DND-41 (cell line): Measurements from ENCODE around the gene GUCY1A1.
A peak's percentile ranks its signal among the peaks of the same experiment; 100 is the strongest.

Experiments
- ATAC-seq: fragments of 200-7000 bp; cut with Tn5 transposase; 3 replicates; pipeline ENCODE4 v1.9.1; 2021; ENCODE audit warnings: low read depth; ENCODE audit not compliant: insufficient read depth
- DNase-seq: peaks from one replicate; pipeline ENCODE4 v3.0.0-alpha.2; 2020
- H2AFZ ChIP-seq: 2 replicates; pipeline ENCODE4 v1.6.0; 2012; ENCODE audit warnings: low read depth, low read length
- H3K27ac ChIP-seq: 2 replicates; pipeline ENCODE4 v1.5.1; 2012; ENCODE audit warnings: low read length, inconsistent platforms
- H3K27me3 ChIP-seq: fragments of 200-600 bp; sonication (generic); 2 replicates; pipeline ENCODE4 v1.6.0; 2012; ENCODE audit warnings: low read length, mild to moderate bottlenecking, inconsistent platforms; ENCODE audit not compliant: insufficient read depth, poor library complexity
- H3K36me3 ChIP-seq: 2 replicates; pipeline ENCODE4 v1.5.1; 2012; ENCODE audit warnings: low read length, inconsistent platforms; ENCODE audit not compliant: insufficient read depth
- H3K4me1 ChIP-seq: 2 replicates; pipeline ENCODE4 v1.5.1; 2012; ENCODE audit warnings: mild to moderate bottlenecking, low read length; ENCODE audit not compliant: insufficient read depth
- H3K4me2 ChIP-seq: 2 replicates; pipeline ENCODE4 v1.6.0; 2012; ENCODE audit warnings: mild to moderate bottlenecking, moderate library complexity, low read length, inconsistent platforms; ENCODE audit not compliant: insufficient read depth
- H3K4me3 ChIP-seq, 2 experiments: fragments of 200-600 bp in 1 of 2; shearing (Covaris generic) in 1 of 2; 2 replicates each; pipeline ENCODE4 v1.5.1; 2012 to 2016; ENCODE audit warnings: inconsistent platforms in 2 of 2, low read length in 2 of 2, mild to moderate bottlenecking in 2 of 2, low read depth in 1 of 2, moderate library complexity in 1 of 2
- H3K79me2 ChIP-seq: 2 replicates; pipeline ENCODE4 v1.6.0; 2012; ENCODE audit warnings: low read length, inconsistent platforms; ENCODE audit not compliant: insufficient read depth
- H3K9ac ChIP-seq: 2 replicates; pipeline ENCODE4 v1.6.0; 2012; ENCODE audit warnings: low read depth, mild to moderate bottlenecking, inconsistent platforms, low read length, moderate library complexity
- H3K9me3 ChIP-seq: 2 replicates; pipeline ENCODE4 v1.5.1; 2012; ENCODE audit warnings: low read length, moderate library complexity, mild to moderate bottlenecking, inconsistent platforms; ENCODE audit not compliant: insufficient read depth, severe bottlenecking
- H4K20me1 ChIP-seq: 2 replicates; pipeline ENCODE4 v1.6.0; 2012; ENCODE audit warnings: low read length; ENCODE audit not compliant: insufficient read depth
- EZH2 ChIP-seq: IDR thresholded peaks from 3 replicates; pipeline ENCODE4 v1.6.1; 2012; ENCODE audit warnings: borderline replicate concordance, low read depth, mild to moderate bottlenecking, moderate library complexity, low read length, inconsistent platforms; ENCODE audit not compliant: severe bottlenecking
- TF ChIP-seq, protein P1 (sequence below): IDR thresholded peaks from 2 replicates; pipeline ENCODE4 v1.5.1; 2012; ENCODE audit warnings: borderline replicate concordance, low read length, moderate library complexity, mild to moderate bottlenecking; ENCODE audit not compliant: poor library complexity, severe bottlenecking; ENCODE audit errors: extremely low read depth

The GUCY1A1 gene

DNA sequence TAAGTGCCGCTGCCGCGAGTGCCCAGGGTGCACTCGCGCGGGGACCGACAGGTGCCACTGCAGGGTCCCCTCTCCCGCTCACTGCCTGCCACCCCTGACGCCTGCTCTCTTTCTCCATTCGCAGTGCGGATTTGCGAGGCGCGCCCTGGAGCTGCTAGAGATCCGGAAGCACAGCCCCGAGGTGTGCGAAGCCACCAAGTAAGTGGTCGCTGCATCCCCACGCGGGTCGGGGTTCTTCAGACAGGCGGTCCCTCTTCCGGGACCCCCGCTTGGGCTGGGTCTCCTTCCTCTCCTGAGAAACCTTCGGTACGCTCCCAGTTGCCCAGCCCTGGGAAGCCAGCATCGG is 547 bp downstream of the GUCY1A1 start:
- Histone ChIP-seq H3K4me1 (peaks cover 26% of the 10 kb centered on the region), H3K79me2 (peaks cover 35% of the 10 kb centered on the region), H4K20me1 (no peaks in the 10 kb centered on the region), H3K4me2 (peak overlapping the region; percentile 77), H3K27me3 (no peaks in the 10 kb centered on the region), H2AFZ (peak overlapping the region; percentile 78), H3K9me3 (no peaks in the 10 kb centered on the region), H3K36me3 (peaks cover 7% of the 10 kb centered on the region), H3K27ac (peak overlapping the region; percentile 86), H3K9ac (peak overlapping the region; percentile 76), H3K4me3 (peak overlapping the region; percentile 42 to 66)
- DNase-seq: peak; percentile 80
- TF ChIP-seq, protein P1, sequence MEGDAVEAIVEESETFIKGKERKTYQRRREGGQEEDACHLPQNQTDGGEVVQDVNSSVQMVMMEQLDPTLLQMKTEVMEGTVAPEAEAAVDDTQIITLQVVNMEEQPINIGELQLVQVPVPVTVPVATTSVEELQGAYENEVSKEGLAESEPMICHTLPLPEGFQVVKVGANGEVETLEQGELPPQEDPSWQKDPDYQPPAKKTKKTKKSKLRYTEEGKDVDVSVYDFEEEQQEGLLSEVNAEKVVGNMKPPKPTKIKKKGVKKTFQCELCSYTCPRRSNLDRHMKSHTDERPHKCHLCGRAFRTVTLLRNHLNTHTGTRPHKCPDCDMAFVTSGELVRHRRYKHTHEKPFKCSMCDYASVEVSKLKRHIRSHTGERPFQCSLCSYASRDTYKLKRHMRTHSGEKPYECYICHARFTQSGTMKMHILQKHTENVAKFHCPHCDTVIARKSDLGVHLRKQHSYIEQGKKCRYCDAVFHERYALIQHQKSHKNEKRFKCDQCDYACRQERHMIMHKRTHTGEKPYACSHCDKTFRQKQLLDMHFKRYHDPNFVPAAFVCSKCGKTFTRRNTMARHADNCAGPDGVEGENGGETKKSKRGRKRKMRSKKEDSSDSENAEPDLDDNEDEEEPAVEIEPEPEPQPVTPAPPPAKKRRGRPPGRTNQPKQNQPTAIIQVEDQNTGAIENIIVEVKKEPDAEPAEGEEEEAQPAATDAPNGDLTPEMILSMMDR: peak; percentile 35
- TF ChIP-seq EZH2: no peak
- peak; percentile 73 for ATAC-seq

DNA sequence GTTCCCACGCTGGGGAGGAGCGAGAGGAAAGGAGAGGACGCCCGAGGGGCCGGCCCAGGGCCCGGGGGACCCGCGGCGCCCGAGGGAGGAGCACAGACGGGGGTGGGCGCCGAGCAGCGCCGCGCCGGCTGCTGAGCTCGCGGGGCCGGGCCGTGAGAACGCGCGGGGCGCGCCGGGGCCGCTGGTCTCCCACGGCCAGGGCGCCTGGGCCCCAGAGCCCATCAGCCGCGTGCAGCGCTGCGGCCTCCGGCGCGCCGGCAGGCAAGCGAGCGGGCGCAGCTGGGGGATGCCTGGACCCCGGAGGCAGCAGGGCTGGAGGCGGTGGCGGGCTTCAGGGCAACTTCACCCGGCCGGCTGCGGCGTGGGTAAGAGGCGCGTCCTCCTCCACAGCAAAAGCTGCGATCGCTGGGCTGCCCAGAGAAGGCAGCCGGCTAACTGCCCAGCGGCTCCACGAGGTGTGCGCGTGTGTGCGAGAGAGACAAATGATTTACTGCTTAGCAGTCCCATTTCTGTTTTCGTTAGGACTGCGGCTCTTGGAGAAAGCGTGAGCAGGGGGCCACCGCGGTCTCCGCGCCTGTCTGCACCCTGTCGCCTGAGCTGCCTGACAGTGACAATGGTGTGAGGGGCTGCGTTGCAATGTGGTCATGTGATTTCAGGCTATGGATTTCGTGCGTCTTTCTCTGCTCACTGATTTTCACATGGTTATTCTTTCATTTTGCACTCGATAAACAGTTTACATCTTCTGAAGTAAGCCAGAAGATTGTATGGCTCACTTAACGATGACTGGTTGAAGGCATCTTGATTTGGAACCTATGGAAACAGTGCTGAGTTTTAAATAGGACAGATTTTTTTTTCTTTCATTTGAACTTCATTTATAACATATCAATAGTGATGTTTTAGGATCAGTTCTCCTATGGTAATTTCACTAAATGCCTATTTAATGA is 1.2 kb downstream of the GUCY1A1 start:
- DNase-seq (peak; percentile 78), ATAC-seq (peak; percentile 71)
- no peaks in the 10 kb centered on the region for H3K27me3 ChIP-seq
- TF ChIP-seq, protein P1: no peak
- TF ChIP-seq EZH2: no peak
- H3K4me3 ChIP-seq: peak overlapping the region; percentile 49 to 66
- H4K20me1 ChIP-seq: no peaks in the 10 kb centered on the region
- peak overlapping the region; percentile 77 for H3K4me2 ChIP-seq
- H3K9ac ChIP-seq: peak overlapping the region; percentile 76
- peak overlapping the region; percentile 78 for H2AFZ ChIP-seq
- H3K36me3 ChIP-seq: peaks cover 7% of the 10 kb centered on the region
- peaks cover 40% of the 10 kb centered on the region for H3K79me2 ChIP-seq
- H3K27ac ChIP-seq: peak overlapping the region; percentile 86
- H3K4me1 ChIP-seq: peaks cover 26% of the 10 kb centered on the region
- no peaks in the 10 kb centered on the region for H3K9me3 ChIP-seq

- TF ChIP-seq, protein P1: no peak
- no peak for TF ChIP-seq EZH2
- H2AFZ ChIP-seq: peak overlapping the region; percentile 78
- peak overlapping the region; percentile 86 for H3K27ac ChIP-seq
Observed at GRCh38 chr4:155668707-155669220, 2.1 kb downstream of the GUCY1A1 start.

More at GRCh38 chr4:155668707-155669220, 2.1 kb downstream of the GUCY1A1 start:
- peak overlapping the region; percentile 77 for H3K4me2 ChIP-seq
- no peaks in the 10 kb centered on the region for H3K9me3 ChIP-seq
- peak overlapping the region; percentile 49 to 66; a peak in 3 of 4 replicates for H3K4me3 ChIP-seq
- no peaks in the 10 kb centered on the region for H4K20me1 ChIP-seq
- DNase-seq: no peak
- ATAC-seq: no peak
- no peaks in the 10 kb centered on the region for H3K27me3 ChIP-seq
- H3K4me1 ChIP-seq: peaks cover 26% of the 10 kb centered on the region
- peak overlapping the region; percentile 76 for H3K9ac ChIP-seq
- H3K36me3 ChIP-seq: peaks cover 7% of the 10 kb centered on the region
- peaks cover 48% of the 10 kb centered on the region for H3K79me2 ChIP-seq
